ENCODE results near the gene LIMCH1. TPM values are rescaled to one million over a fixed set of nuclear protein-coding genes. Genes with fewer than 3 reads are reported as not detected.

The LIMCH1 gene
- total RNA-seq, 1 experiment from 2014 or later, result 19.7 TPM

GRCh38 chr4:41571422-41571821 is 33.5 kb downstream of the LIMCH1 start:
- Histone ChIP-seq H3K9ac (ENCODE audit: low read length) (no peak overlapping the region), H3K4me1 (ENCODE audit: insufficient read depth, low read length) (peaks cover 25% of the 10 kb centered on the region), H3K27ac (ENCODE audit: low read length) (no peak overlapping the region), H3K9me2 (replicated peaks; ENCODE audit: low read length) (no peaks in the 10 kb centered on the region), H3K9me3 (ENCODE audit: low read length) (no peaks in the 10 kb centered on the region), H3F3A (ENCODE audit: low read length, unreplicated experiment) (peaks cover 3% of the 10 kb centered on the region), H3K27me3 (ENCODE audit: low read length) (no peaks in the 10 kb centered on the region), H4K20me1 (ENCODE audit: low read length) (no peaks in the 10 kb centered on the region), H2AFZ (ENCODE audit: low read length) (no peak overlapping the region), H3K4me3 (ENCODE audit: low read length) (no peak overlapping the region), H3K36me3 (ENCODE audit: low read depth, low read length) (no peaks in the 10 kb centered on the region), H3K4me2 (ENCODE audit: low read length) (no peak overlapping the region), H3K79me2 (ENCODE audit: low read length) (no peaks in the 10 kb centered on the region)
- CTCF ChIA-PET, result no interaction called here
- no TSS peak for BruUV-seq (replicated peaks)
- ATAC-seq (no peak), DNase-seq (no peak)
- intact Hi-C loops (cut with micrococcal nuclease), result no loop called here
- TF ChIP-seq EZH2 (IDR thresholded peaks at IDR 0.05; ENCODE audit: low read length, unreplicated experiment) (no peak), CTCF (conservative IDR thresholded peaks at IDR 0.05; ENCODE audit: low read depth, low read length) (no peak)
- POLR2A ChIA-PET (ENCODE audit: unreplicated experiment), result no interaction called here

- Histone ChIP-seq H3K9me3 (ENCODE audit: low read length) (no peaks in the 10 kb centered on the region), H4K20me1 (ENCODE audit: low read length) (no peaks in the 10 kb centered on the region), H3K9me2 (replicated peaks; ENCODE audit: low read length) (no peaks in the 10 kb centered on the region), H3F3A (ENCODE audit: low read length, unreplicated experiment) (peaks cover 3% of the 10 kb centered on the region), H3K4me1 (ENCODE audit: insufficient read depth, low read length) (peaks cover 25% of the 10 kb centered on the region), H3K4me2 (ENCODE audit: low read length) (no peak overlapping the region), H2AFZ (ENCODE audit: low read length) (no peak overlapping the region), H3K27ac (ENCODE audit: low read length) (no peak overlapping the region), H3K79me2 (ENCODE audit: low read length) (no peaks in the 10 kb centered on the region), H3K36me3 (ENCODE audit: low read depth, low read length) (no peaks in the 10 kb centered on the region), H3K27me3 (ENCODE audit: low read length) (no peaks in the 10 kb centered on the region), H3K4me3 (ENCODE audit: low read length) (no peak overlapping the region), H3K9ac (ENCODE audit: low read length) (no peak overlapping the region)
- no peak for ATAC-seq
- ChIA-PET CTCF (no interaction called here), POLR2A (ENCODE audit: unreplicated experiment) (no interaction called here)
- no peak for DNase-seq
- BruUV-seq (replicated peaks), result no TSS peak
- no peak for TF ChIP-seq EZH2phosphoT487 (IDR thresholded peaks at IDR 0.05; ENCODE audit: borderline replicate concordance, low read length)
- TF ChIP-seq EZH2 (IDR thresholded peaks at IDR 0.05; ENCODE audit: low read length, unreplicated experiment), result no peak
- TF ChIP-seq CTCF (conservative IDR thresholded peaks at IDR 0.05; ENCODE audit: low read depth, low read length), result no peak
- intact Hi-C loops (cut with micrococcal nuclease), result no loop called here
Observed at GRCh38 chr4:41572516-41572915, 34.6 kb downstream of the LIMCH1 start.

GRCh38 chr4:41572956-41573355 is 35.0 kb downstream of the LIMCH1 start:
- TF ChIP-seq CTCF (conservative IDR thresholded peaks at IDR 0.05; ENCODE audit: low read depth, low read length) (no peak), EZH2 (IDR thresholded peaks at IDR 0.05; ENCODE audit: low read length, unreplicated experiment) (no peak), EZH2phosphoT487 (IDR thresholded peaks at IDR 0.05; ENCODE audit: borderline replicate concordance, low read length) (no peak)
- ATAC-seq, result no peak
- Histone ChIP-seq H3F3A (ENCODE audit: low read length, unreplicated experiment) (peaks cover 3% of the 10 kb centered on the region), H3K4me2 (ENCODE audit: low read length) (no peak overlapping the region), H3K27ac (ENCODE audit: low read length) (no peak overlapping the region), H3K9me2 (replicated peaks; ENCODE audit: low read length) (no peaks in the 10 kb centered on the region), H2AFZ (ENCODE audit: low read length) (no peak overlapping the region), H3K9me3 (ENCODE audit: low read length) (no peaks in the 10 kb centered on the region), H3K9ac (ENCODE audit: low read length) (no peak overlapping the region), H4K20me1 (ENCODE audit: low read length) (no peaks in the 10 kb centered on the region), H3K79me2 (ENCODE audit: low read length) (no peaks in the 10 kb centered on the region), H3K36me3 (ENCODE audit: low read depth, low read length) (no peaks in the 10 kb centered on the region), H3K27me3 (ENCODE audit: low read length) (no peaks in the 10 kb centered on the region), H3K4me1 (ENCODE audit: insufficient read depth, low read length) (peaks cover 25% of the 10 kb centered on the region), H3K4me3 (ENCODE audit: low read length) (no peak overlapping the region)
- intact Hi-C loops (cut with micrococcal nuclease), result no loop called here
- no TSS peak for BruUV-seq (replicated peaks)
- DNase-seq, result no peak
- CTCF ChIA-PET, result no interaction called here
- POLR2A ChIA-PET (ENCODE audit: unreplicated experiment), result no interaction called here

Measured in PC-3 (cell line).